OCI-LY3 (cell line): ENCODE data around the gene NINL.

Source experiments
- CTCF ChIP-seq: fragments of 200-600, 300-600 bp; sonication (generic); IDR thresholded peaks from 2 replicates; pipeline ENCODE4 v1.5.1; 2014; ENCODE audit warnings: antibody characterized with exemption, low read length, low read depth
- EZH2phosphoT487 ChIP-seq: fragments of 200-600 bp; shearing (Covaris generic); IDR thresholded peaks from 2 replicates; pipeline ENCODE4 v1.6.1; 2018; ENCODE audit warnings: antibody characterized with exemption, mixed run types, low read depth

DNA sequence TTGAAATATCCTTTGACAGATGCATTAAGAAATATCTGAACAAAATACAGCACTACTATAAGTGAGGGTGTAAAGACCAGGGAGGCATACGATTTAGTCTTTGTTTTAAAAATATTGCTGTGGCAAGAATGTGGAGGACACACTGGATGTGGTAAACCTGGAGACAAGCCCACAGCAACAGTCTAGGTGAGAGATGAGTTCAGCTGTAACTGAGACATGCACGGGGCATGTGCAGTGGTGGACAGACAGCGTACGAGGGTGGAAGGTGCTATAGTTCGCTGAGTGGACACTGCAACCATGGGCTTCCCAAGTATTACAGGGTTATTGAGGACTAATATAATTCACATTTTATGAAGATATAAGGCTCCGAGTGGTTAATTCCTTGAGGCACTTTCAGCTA lies 36.7 kb upstream of the NINL start:
- TF ChIP-seq CTCF: no peak
- TF ChIP-seq EZH2phosphoT487: no peak
